ENCODE data around the gene IGFBP4.

The IGFBP4 gene

GRCh38 chr17:40454613-40454995 lies 11.4 kb downstream of the IGFBP4 start:
- no peak for TF ChIP-seq CTCF (IDR thresholded peaks at IDR 0.05)
- Histone ChIP-seq H3K27ac (peak overlapping the region in 1 of 2 donors; percentile 31), H3K4me3 (no peak overlapping the region)
- no peak for DNase-seq (ENCODE audit: low spot score)

- no peak for DNase-seq (ENCODE audit: low spot score)
- Histone ChIP-seq H3K4me3 (no peak overlapping the region), H3K27ac (peak overlapping the region; percentile 32 to 68)
- TF ChIP-seq CTCF (IDR thresholded peaks at IDR 0.05): no peak
These were observed 13.2 kb downstream of the IGFBP4 start for GRCh38 chr17:40456396-40456951.

- Histone ChIP-seq H3K4me3 (no peak overlapping the region), H3K27ac (peak overlapping the region; percentile 32 to 68)
- DNase-seq (ENCODE audit: low spot score): no peak
- TF ChIP-seq CTCF (IDR thresholded peaks at IDR 0.05): no peak
These were observed 14.1 kb downstream of the IGFBP4 start for GRCh38 chr17:40457369-40457768.

- no peak overlapping the region for H3K4me3 ChIP-seq
- no peak for DNase-seq (ENCODE audit: low spot score)
- no peak for TF ChIP-seq CTCF (IDR thresholded peaks at IDR 0.05)
These were observed 14.9 kb downstream of the IGFBP4 start for GRCh38 chr17:40457964-40458791.

GRCh38 chr17:40458851-40459482 lies 15.7 kb downstream of the IGFBP4 start:
- peak overlapping the region in 1 of 2 donors; percentile 13 for H3K27ac ChIP-seq
- TF ChIP-seq CTCF (IDR thresholded peaks at IDR 0.05): no peak
- DNase-seq (ENCODE audit: low spot score): no peak

More at GRCh38 chr17:40457964-40458791, 14.9 kb downstream of the IGFBP4 start:
- peak overlapping the region in 1 of 2 donors; percentile 68 for H3K27ac ChIP-seq

GRCh38 chr17:40459636-40460603 lies 16.7 kb downstream of the IGFBP4 start:
- no peak for TF ChIP-seq CTCF (IDR thresholded peaks at IDR 0.05)
- Histone ChIP-seq H3K27ac (peak overlapping the region in 1 of 2 donors; percentile 13), H3K4me3 (no peak overlapping the region)
- DNase-seq (ENCODE audit: low spot score): no peak

More at GRCh38 chr17:40458851-40459482, 15.7 kb downstream of the IGFBP4 start:
- no peak overlapping the region for H3K4me3 ChIP-seq

Measured in coronary artery (tissue), 2 donors.